Measurements from ENCODE around the gene BCL2.
"Not testable (repeated sequence)": the region's sequence is repeated elsewhere in the genome, so short reads cannot be mapped to it uniquely, and the experiment has no call there.

The BCL2 gene

GRCh38 chr18:63319383-63320122 is at the start of gene BCL2:
BCL2 (minus strand) TSS chr18:63319769.
- DNase-seq (ENCODE audit: low read depth): peak; percentile 26

GRCh38 chr18:63368611-63369010 is 49.0 kb upstream of the BCL2 start:
- DNase-seq (ENCODE audit: low read depth): no peak

- peak; percentile 77 for DNase-seq (ENCODE audit: low read depth)
These were observed 47.7 kb upstream of the BCL2 start, which contains the start of gene KDSR for GRCh38 chr18:63367053-63367953. KDSR (minus strand) TSS chr18:63367206; CDS start chr18:63367118, 88 bp downstream.

GRCh38 chr18:63366213-63367052 is 46.9 kb upstream of the BCL2 start:
- DNase-seq (ENCODE audit: low read depth): peak; percentile 51

- DNase-seq (ENCODE audit: low read depth): no peak
These were observed 46.3 kb upstream of the BCL2 start for GRCh38 chr18:63365876-63366212.

GRCh38 chr18:63363951-63364350 is 44.4 kb upstream of the BCL2 start:
- DNase-seq (ENCODE audit: low read depth): no peak

GRCh38 chr18:63363420-63363819 is 43.9 kb upstream of the BCL2 start:
- not testable (repeated sequence) for DNase-seq (ENCODE audit: low read depth)

GRCh38 chr18:63356272-63356896 is 36.8 kb upstream of the BCL2 start:
- no peak for DNase-seq (ENCODE audit: low read depth)

GRCh38 chr18:63350230-63350629 is 30.7 kb upstream of the BCL2 start:
- no peak for DNase-seq (ENCODE audit: low read depth)

GRCh38 chr18:63348508-63349136 is 29.1 kb upstream of the BCL2 start:
- DNase-seq (ENCODE audit: low read depth): no peak

GRCh38 chr18:63346480-63347183 is 27.1 kb upstream of the BCL2 start:
- DNase-seq (ENCODE audit: low read depth): no peak

- DNase-seq (ENCODE audit: low read depth): no peak
These were observed 26.5 kb upstream of the BCL2 start for GRCh38 chr18:63346031-63346430.

- no peak for DNase-seq (ENCODE audit: low read depth)
These were observed 25.3 kb upstream of the BCL2 start for GRCh38 chr18:63344918-63345317.

GRCh38 chr18:63344263-63344662 is 24.7 kb upstream of the BCL2 start:
- no peak for DNase-seq (ENCODE audit: low read depth)

- no peak for DNase-seq (ENCODE audit: low read depth)
These were observed 22.6 kb upstream of the BCL2 start for GRCh38 chr18:63342206-63342605.

- peak; percentile 24 for DNase-seq (ENCODE audit: low read depth)
These were observed 20.4 kb upstream of the BCL2 start for GRCh38 chr18:63339920-63340484.

GRCh38 chr18:63336366-63337099 is 17.0 kb upstream of the BCL2 start:
- no peak for DNase-seq (ENCODE audit: low read depth)

- no peak for DNase-seq (ENCODE audit: low read depth)
These were observed 11.5 kb upstream of the BCL2 start for GRCh38 chr18:63331105-63331504.

GRCh38 chr18:63329431-63330145 is 10.0 kb upstream of the BCL2 start:
- DNase-seq (ENCODE audit: low read depth): no peak
